ENCODE data around the gene TBCK. TPM values are rescaled to one million over a fixed set of nuclear protein-coding genes. Genes with fewer than 3 reads are reported as not detected.
"Not testable (repeated sequence)": the region's sequence is repeated elsewhere in the genome, so short reads cannot be mapped to it uniquely, and the experiment has no call there.

The TBCK gene
- total RNA-seq, 1 donor from 2014 or later = 32.8 TPM

DNA sequence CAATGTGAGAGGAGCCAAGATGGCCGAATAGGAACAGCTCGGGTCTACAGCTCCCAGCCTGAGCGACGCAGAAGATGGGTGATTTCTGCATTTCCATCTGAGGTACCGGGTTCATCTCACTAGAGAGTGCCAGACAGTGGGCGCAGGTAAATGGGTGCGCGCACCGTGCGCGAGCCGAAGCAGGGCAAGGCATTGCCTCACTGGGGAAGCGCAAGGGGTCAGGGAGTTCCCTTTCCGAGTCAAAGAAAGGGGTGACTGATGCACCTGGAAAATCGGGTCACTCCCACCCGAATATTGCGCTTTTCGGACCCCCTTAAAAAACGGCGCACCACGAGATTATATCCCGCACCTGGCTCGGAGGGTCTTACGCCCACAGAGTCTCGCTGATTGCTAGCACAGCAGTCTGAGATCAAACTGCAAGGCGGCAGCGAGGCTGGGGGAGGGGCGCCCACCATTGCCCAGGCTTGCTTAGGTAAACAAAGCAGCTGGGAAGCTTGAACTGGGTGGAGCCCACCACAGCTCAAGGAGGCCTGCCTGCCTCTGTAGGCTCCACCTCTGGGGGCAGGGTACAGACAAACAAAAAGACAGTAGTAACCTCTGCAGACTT lies 196.0 kb downstream of the TBCK start:
- intact Hi-C loops (cut with micrococcal nuclease) = not testable (repeated sequence)

DNA sequence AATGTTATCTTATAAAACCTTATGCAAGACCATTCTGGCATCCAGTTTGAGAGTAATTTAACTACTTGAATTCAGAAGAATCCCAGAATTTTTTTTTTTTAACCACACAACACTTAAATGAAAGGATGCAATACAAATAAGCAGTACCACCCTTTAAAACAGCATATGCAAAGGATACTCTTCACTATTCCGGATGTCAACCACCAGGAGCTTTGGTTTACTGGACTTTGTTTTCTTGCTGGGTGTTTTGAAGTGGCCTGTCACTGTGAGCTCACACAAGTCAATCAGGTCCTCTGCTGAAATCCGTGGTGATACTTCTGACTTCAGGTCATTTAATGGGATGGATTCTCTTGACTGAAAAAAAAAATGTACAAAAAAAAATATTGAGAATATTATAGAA lies 200.0 kb downstream of the TBCK start:
- intact Hi-C loops (cut with micrococcal nuclease) = no loop called here

DNA sequence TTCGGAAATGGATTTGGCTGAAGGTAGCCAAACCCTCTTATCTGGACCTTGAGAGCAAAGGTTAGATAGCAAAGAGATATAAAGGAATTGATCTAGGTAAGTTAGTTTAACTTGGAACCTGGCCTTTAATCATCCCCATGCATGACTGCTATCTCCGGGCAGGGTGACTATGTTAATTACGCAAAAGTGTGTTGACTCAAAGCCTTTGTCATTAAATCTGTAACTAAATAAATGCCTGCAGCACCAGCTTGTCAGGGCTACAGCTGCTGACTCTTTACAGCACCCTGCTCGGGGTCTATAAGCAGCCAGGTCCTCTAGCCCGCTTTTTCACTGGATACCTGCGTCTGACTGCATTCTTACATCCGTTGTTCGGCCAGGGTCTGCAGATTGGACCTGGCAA lies 201.7 kb downstream of the TBCK start:
- intact Hi-C loops (cut with micrococcal nuclease) = no loop called here

GRCh38 chr4:106111778-106112469 lies 204.1 kb downstream of the TBCK start:
- intact Hi-C loops (cut with micrococcal nuclease) = not testable (repeated sequence)

DNA sequence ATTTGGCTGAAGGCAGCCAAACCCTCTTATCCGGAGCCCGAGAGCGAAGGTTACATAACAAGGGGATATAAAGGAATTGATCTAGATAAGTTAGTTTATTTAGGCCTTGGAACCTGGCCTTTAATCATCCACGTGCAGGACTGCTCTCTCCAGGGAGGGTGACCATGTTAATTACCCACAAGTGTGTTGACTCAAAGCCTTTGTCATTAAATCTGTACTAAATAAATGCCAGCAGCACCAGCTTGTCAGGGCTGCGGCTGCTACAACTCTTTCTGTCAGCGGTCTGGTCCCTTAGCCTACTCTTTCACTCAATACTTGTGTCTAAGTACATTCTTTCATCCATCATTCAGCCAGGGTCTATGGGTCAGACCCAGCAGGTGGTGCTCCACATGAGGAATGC lies 206.1 kb downstream of the TBCK start:
- intact Hi-C loops (cut with micrococcal nuclease) = no loop called here

DNA sequence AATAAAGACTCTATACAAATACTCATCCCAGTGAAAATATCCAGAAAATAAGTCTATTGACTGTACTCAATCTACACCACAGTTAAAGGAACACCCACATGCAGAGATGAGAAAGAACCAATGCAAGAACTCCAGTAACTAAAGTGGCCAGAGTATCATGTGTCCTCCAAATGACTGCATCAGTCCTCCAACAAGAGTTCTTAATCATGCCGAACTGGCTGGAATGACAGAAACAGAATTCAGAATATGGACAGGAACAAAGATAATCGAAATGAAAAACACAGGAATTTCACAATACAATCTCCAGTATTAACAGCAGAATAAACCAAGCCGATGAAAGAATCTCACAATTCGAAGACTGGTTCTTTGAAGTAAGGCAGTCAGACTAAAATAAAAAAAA lies 210.3 kb downstream of the TBCK start:
- intact Hi-C loops (cut with micrococcal nuclease) = no loop called here

GRCh38 chr4:106104276-106104675 lies 211.7 kb downstream of the TBCK start:
- intact Hi-C loops (cut with micrococcal nuclease) = no loop called here

- intact Hi-C loops (cut with micrococcal nuclease) = no loop called here
These were observed 219.6 kb downstream of the TBCK start for GRCh38 chr4:106096454-106096853.

- intact Hi-C loops (cut with micrococcal nuclease) = no loop called here
These were observed 220.6 kb downstream of the TBCK start for GRCh38 chr4:106095408-106095807.

DNA sequence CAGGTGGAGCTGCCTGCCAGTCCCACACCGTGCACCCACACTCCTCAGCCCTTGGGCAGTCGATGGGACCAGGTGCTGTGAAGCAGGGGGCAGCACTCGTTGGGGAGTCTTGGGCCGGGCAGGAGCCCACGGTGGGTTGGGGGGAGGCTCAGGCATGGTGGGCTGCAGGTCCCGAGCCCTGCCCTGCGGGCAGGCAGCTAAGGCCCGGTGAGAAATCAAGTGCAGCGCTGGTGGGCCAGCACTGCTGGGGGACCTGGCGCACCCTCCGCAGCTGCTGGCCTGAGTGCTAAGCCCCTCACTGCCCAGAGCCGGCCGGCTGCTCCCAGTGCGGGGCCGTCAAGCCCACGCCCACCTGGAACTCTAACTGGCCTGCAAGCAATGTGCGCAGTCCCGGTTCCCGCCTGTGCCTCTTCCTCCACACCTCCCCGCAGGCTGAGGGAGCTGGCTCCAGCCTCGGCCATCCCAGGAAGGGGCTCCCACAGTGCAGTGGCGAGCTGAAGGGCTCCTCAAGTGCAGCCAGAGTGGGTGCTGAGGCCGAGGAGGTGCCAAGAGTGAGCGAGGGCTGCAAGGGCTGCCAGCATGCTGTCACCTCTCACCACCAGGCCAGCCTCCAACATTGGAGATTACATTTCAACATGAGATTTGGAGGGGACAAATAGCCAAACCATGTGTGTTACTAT lies 223.5 kb downstream of the TBCK start:
- intact Hi-C loops (cut with micrococcal nuclease) = no loop called here

DNA sequence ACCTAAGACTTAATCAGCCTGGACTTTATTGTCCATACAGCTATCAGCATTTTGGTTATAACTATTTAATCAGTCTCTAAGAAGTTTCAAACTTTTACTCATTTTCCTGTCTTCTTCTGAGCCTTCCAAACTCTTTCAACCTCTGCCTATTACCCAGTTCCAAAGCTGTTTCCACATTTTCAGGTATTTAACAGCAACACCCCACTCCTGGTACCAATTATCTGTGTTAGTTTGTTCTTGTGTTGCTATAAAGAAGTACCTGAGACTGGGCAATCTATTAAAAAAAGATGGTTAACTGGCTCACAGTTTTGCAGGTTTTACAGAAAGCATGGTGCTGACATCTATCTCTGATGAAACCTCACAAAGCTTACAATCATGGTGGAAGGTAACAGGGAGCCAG lies 225.2 kb downstream of the TBCK start:
- intact Hi-C loops (cut with micrococcal nuclease) = no loop called here

GRCh38 chr4:106083065-106083464 lies 232.9 kb downstream of the TBCK start:
- intact Hi-C loops (cut with micrococcal nuclease) = no loop called here

- intact Hi-C loops (cut with micrococcal nuclease) = no loop called here
These were observed 235.6 kb downstream of the TBCK start for GRCh38 chr4:106080376-106080775.

- intact Hi-C loops (cut with micrococcal nuclease) = no loop called here
These were observed 236.4 kb downstream of the TBCK start for GRCh38 chr4:106079616-106080015.

- intact Hi-C loops (cut with micrococcal nuclease) = no loop called here
These were observed 251.0 kb downstream of the TBCK start for GRCh38 chr4:106065018-106065417.

GRCh38 chr4:106063009-106063408 lies 253.0 kb downstream of the TBCK start:
- intact Hi-C loops (cut with micrococcal nuclease) = no loop called here

- intact Hi-C loops (cut with micrococcal nuclease) = no loop called here
These were observed 253.5 kb downstream of the TBCK start for GRCh38 chr4:106062452-106062875.

- intact Hi-C loops (cut with micrococcal nuclease) = no loop called here
These were observed 257.1 kb downstream of the TBCK start for GRCh38 chr4:106058921-106059320.

DNA sequence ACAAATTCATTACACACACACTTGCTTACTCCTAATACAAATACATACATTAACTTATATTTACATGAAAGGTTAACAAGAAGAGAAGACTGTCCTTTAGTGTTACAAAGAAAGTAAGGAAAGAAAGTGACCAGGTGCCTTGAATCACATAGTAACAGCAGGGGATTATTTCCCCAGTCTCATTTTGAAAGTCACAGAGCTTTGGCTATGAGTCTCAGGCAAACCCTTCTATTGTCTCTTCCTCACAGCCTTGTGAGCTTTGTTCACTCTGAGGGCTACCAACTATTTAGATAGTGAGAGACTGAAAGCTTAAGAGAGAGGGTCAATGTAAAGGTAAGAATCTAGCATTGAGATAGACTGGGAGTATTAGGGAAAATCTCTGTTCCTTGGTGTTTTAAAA lies 259.1 kb downstream of the TBCK start:
- intact Hi-C loops (cut with micrococcal nuclease) = no loop called here

- intact Hi-C loops (cut with micrococcal nuclease) = no loop called here
These were observed 264.5 kb downstream of the TBCK start for GRCh38 chr4:106051514-106051913.

DNA sequence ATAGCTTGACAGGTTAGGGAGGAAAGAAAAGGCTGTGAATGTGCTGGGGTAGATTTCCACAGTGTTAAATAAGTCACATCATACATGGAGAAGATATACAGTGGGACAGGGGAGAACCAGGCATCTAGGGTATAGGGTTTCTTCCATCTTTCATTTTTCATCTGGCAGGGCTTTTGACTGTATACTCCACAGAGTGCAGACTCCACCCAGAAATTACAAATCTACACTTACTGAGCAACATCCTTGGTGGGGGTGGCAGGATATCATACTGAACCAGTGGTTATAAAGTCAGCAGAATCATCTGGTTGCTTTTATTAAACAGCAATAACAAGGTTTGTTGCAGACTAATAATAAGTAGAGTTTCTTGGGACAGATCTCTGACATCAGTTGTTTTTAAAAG lies 266.5 kb downstream of the TBCK start:
- intact Hi-C loops (cut with micrococcal nuclease) = no loop called here

DNA sequence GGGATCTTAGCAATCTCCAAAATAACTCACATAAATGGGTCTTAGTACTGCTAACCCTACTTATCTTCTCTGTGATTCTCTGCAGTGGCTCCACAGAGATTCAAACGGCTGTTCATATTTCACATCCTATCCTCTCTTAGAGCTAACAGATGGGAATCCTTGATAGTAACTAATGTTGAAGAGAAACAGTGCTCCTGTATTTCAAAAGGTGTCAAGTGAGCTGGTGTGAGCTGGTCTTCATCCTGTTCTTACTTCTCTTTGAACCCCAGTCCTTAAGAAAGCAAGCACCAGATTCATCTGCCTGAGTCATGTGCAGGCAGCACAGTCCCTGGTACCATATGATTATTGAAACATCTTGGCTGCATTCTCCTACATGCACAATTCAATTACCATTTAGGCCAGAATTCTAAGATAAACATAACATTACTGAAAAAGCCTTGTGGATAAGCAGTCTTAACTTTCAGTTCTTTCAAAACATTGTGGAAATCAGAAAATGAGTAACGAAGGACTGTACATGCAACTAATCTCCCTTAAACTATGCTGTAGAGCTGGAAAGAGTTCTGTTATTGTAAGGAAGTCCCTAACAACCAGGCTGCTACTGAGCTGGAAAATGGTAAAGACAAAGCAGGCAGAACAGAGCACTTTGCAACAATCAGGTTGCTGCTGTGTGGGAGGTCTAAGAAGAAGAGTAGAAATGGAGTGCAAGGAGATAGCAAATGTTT lies 267.6 kb downstream of the TBCK start:
- intact Hi-C loops (cut with micrococcal nuclease) = no loop called here

Data from T-helper 2 cell treated with Interferon-gamma antibody and Interleukin-4, amounts not matched to agents 100 ng/mL and 5 ng/mL, for 36 hours (primary cell).